Measurements from ENCODE around the gene AS3MT.

Gene AS3MT

DNA sequence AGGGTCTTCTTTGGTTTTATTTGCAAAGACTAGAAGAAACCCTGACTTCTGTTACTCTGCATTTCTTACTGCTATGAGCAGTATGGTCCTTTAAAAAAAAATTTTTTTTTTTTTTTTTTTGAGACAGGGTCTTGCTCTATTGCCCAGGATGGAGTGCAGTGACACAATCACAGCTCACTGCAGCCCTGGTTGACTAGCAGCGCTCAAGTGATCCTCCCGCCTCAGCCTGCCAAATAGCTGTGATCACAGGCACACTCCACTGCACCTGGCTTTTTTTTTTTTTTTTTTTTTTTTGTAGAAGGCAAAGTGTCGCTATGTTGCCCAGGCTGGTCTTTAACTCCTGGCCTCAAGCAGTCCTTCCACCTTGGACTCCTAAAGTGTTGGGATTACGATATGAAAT, 66.2 kb downstream of the AS3MT start:
- no peak for DNase-seq
- no peak overlapping the region for H2BK5ac ChIP-seq (ENCODE audit: low read depth, low read length, poor library complexity)
- no peaks in the 10 kb centered on the region for H3K36me3 ChIP-seq (ENCODE audit: control insufficient read depth in 1 of 2, insufficient read depth in 2 of 2, low read length in 2 of 2)
- no peak overlapping the region for H2AFZ ChIP-seq (ENCODE audit: insufficient read depth, low read length, poor library complexity)
- WGBS (ENCODE audit: extremely low coverage, insufficient coverage, insufficient read length), result no CpG with 5 or more reads among the region's 4 CpGs
- no peak overlapping the region for H2BK120ac ChIP-seq (ENCODE audit: insufficient read depth, low read length, poor library complexity)
- H4K91ac ChIP-seq (ENCODE audit: low read depth, low read length), result no peak overlapping the region
- H3K27me3 ChIP-seq (ENCODE audit: insufficient read depth, low read length), result no peaks in the 10 kb centered on the region
- H3K4me3 ChIP-seq (ENCODE audit: low read depth, low read length), result no peak overlapping the region
- no peaks in the 10 kb centered on the region for H3K4me1 ChIP-seq (ENCODE audit: control insufficient read depth in 1 of 2, insufficient read depth in 2 of 2, low read length in 2 of 2)
- no peak overlapping the region for H3K27ac ChIP-seq (ENCODE audit: low read depth, low read length)
- H3K9me3 ChIP-seq (ENCODE audit: insufficient read depth, low read depth, low read length), result no peaks in the 10 kb centered on the region
- no peak overlapping the region for H2AK5ac ChIP-seq (ENCODE audit: low read length)
- no peak overlapping the region for H3K4ac ChIP-seq (ENCODE audit: low read depth, low read length)
- no peak overlapping the region for H4K8ac ChIP-seq (ENCODE audit: low read depth, low read length)
- no peak overlapping the region for H3K23ac ChIP-seq (ENCODE audit: low read length)
- no peaks in the 10 kb centered on the region for H3K79me2 ChIP-seq (ENCODE audit: control insufficient read depth, insufficient read depth, low read length, poor library complexity)
- H2BK12ac ChIP-seq (ENCODE audit: low read length), result no peak overlapping the region
- H4K12ac ChIP-seq (ENCODE audit: low read depth, low read length), result no peak overlapping the region
- H3K4me2 ChIP-seq (ENCODE audit: low read length), result no peak overlapping the region
- H3K18ac ChIP-seq (ENCODE audit: low read length), result no peak overlapping the region
- no peak overlapping the region for H3K9ac ChIP-seq (ENCODE audit: low read length)
- no peak overlapping the region for H3K14ac ChIP-seq (ENCODE audit: low read length)
- no peaks in the 10 kb centered on the region for H3K79me1 ChIP-seq (ENCODE audit: low read length)

DNA sequence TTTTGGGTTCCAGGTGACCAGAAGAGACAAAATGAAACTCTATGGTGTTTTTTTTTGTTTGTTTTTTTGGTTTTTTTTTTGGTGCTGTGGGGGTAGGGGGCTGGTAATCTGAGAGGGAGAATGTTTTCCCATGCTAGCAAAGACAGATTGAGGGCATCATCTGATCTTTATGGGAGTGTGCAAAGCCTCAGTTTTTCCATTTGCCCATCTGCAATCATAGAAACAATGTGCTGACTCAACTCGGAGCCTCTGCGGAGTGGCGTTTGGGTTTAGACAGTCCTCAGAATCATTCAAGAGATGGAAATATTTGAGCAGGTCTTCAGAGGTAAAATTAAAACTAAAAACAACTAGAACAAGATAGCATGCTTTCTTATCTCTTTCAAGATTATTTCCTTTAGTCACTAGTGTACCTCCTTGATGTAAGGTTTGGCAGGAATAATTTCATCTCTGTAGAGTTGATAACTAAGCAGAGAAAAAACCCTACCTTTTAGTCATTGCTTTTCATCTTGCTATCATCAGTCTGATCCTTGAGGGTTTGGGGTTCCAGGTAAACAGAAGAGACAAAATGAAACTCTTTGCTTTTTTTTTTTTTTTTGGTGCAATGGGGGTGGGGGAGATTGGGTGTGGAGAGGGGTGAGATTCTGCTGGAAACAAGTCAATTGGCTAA, 66.8 kb downstream of the AS3MT start:
- WGBS (ENCODE audit: extremely low coverage, insufficient coverage, insufficient read length), result no CpG with 5 or more reads among the region's 3 CpGs
- Histone ChIP-seq H2BK120ac (ENCODE audit: insufficient read depth, low read length, poor library complexity) (no peak overlapping the region), H4K8ac (ENCODE audit: low read depth, low read length) (no peak overlapping the region), H3K79me2 (ENCODE audit: control insufficient read depth, insufficient read depth, low read length, poor library complexity) (no peaks in the 10 kb centered on the region), H3K36me3 (ENCODE audit: control insufficient read depth in 1 of 2, insufficient read depth in 2 of 2, low read length in 2 of 2) (no peaks in the 10 kb centered on the region), H2BK5ac (ENCODE audit: low read depth, low read length, poor library complexity) (no peak overlapping the region), H3K23ac (ENCODE audit: low read length) (no peak overlapping the region), H3K4me1 (ENCODE audit: control insufficient read depth in 1 of 2, insufficient read depth in 2 of 2, low read length in 2 of 2) (no peaks in the 10 kb centered on the region), H4K91ac (ENCODE audit: low read depth, low read length) (no peak overlapping the region), H3K27ac (ENCODE audit: low read depth, low read length) (no peak overlapping the region), H3K18ac (ENCODE audit: low read length) (no peak overlapping the region), H2AK5ac (ENCODE audit: low read length) (no peak overlapping the region), H3K4me2 (ENCODE audit: low read length) (no peak overlapping the region), H3K4ac (ENCODE audit: low read depth, low read length) (no peak overlapping the region), H3K14ac (ENCODE audit: low read length) (no peak overlapping the region), H3K4me3 (ENCODE audit: low read depth, low read length) (no peak overlapping the region), H2AFZ (ENCODE audit: insufficient read depth, low read length, poor library complexity) (no peak overlapping the region), H3K9ac (ENCODE audit: low read length) (no peak overlapping the region), H3K27me3 (ENCODE audit: insufficient read depth, low read length) (no peaks in the 10 kb centered on the region), H4K12ac (ENCODE audit: low read depth, low read length) (no peak overlapping the region), H3K9me3 (ENCODE audit: insufficient read depth, low read depth, low read length) (no peaks in the 10 kb centered on the region), H2BK12ac (ENCODE audit: low read length) (no peak overlapping the region), H3K79me1 (ENCODE audit: low read length) (no peaks in the 10 kb centered on the region)
- no peak for DNase-seq

DNA sequence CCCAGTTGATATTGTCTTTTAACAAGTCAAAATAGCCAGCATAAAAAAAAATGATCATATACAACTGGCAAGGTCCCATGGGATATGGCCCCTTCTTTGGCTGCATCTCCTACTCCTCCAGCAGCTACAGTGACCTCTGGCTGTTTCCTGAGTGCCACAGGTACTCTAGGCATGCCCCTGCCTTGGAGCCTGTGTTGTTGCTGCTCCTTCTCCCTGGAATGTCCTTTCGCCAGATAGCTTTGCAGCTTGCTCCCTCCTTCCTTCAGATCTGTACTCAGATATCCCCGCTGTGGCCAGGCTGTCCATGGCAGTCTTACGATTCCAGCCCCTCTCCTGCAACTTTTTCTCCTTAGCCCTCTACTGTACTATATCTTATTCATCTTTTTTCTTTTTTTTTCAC, 72.1 kb downstream of the AS3MT start:
- no peaks in the 10 kb centered on the region for H3K79me2 ChIP-seq (ENCODE audit: control insufficient read depth, insufficient read depth, low read length, poor library complexity)
- H3K4me1 ChIP-seq (ENCODE audit: control insufficient read depth in 1 of 2, insufficient read depth in 2 of 2, low read length in 2 of 2), result peaks cover 3 to 9% of the 10 kb centered on the region in 2 experiments
- no peaks in the 10 kb centered on the region for H3K9me3 ChIP-seq (ENCODE audit: insufficient read depth, low read depth, low read length)
- no peak overlapping the region for H4K8ac ChIP-seq (ENCODE audit: low read depth, low read length)
- H3K18ac ChIP-seq (ENCODE audit: low read length), result no peak overlapping the region
- DNase-seq, result peak in 1 of 2 donors; percentile 27
- no peak overlapping the region for H3K4me2 ChIP-seq (ENCODE audit: low read length)
- no peaks in the 10 kb centered on the region for H3K79me1 ChIP-seq (ENCODE audit: low read length)
- no peak overlapping the region for H3K14ac ChIP-seq (ENCODE audit: low read length)
- no peaks in the 10 kb centered on the region for H3K27me3 ChIP-seq (ENCODE audit: insufficient read depth, low read length)
- no peak overlapping the region for H2AFZ ChIP-seq (ENCODE audit: insufficient read depth, low read length, poor library complexity)
- no CpG with 5 or more reads among the region's 3 CpGs for WGBS (ENCODE audit: extremely low coverage, insufficient coverage, insufficient read length)
- H2AK5ac ChIP-seq (ENCODE audit: low read length), result no peak overlapping the region
- H3K9ac ChIP-seq (ENCODE audit: low read length), result no peak overlapping the region
- no peak overlapping the region for H2BK12ac ChIP-seq (ENCODE audit: low read length)
- H3K36me3 ChIP-seq (ENCODE audit: control insufficient read depth in 1 of 2, insufficient read depth in 2 of 2, low read length in 2 of 2), result no peaks in the 10 kb centered on the region
- H3K23ac ChIP-seq (ENCODE audit: low read length), result no peak overlapping the region
- no peak overlapping the region for H2BK5ac ChIP-seq (ENCODE audit: low read depth, low read length, poor library complexity)
- H3K4me3 ChIP-seq (ENCODE audit: low read depth, low read length), result no peak overlapping the region
- H3K4ac ChIP-seq (ENCODE audit: low read depth, low read length), result no peak overlapping the region
- no peak overlapping the region for H3K27ac ChIP-seq (ENCODE audit: low read depth, low read length)
- H2BK120ac ChIP-seq (ENCODE audit: insufficient read depth, low read length, poor library complexity), result no peak overlapping the region
- no peak overlapping the region for H4K12ac ChIP-seq (ENCODE audit: low read depth, low read length)
- no peak overlapping the region for H4K91ac ChIP-seq (ENCODE audit: low read depth, low read length)

DNA sequence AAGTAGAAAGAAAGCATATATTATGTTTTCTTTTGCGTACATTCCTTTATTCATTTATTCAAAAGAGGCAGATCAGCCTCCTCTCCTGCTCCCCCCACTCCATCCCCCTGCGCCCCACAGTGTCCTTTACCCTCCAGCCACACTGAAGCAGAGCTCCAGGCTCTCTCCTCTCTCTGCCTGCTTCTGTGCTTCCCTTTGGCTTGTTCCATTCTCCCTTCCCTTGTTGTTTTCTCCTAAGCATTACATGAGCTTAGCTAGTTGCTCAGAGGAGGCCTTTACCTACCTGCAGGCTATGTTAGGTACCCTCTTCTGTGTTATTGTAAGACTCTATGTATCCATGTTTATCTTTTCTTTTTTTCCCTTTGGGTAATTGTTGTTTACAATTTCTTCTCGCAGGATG, 76.2 kb downstream of the AS3MT start:
- Histone ChIP-seq H2AFZ (ENCODE audit: insufficient read depth, low read length, poor library complexity) (no peak overlapping the region), H3K9me3 (ENCODE audit: insufficient read depth, low read depth, low read length) (no peaks in the 10 kb centered on the region), H3K23ac (ENCODE audit: low read length) (no peak overlapping the region), H3K79me1 (ENCODE audit: low read length) (no peaks in the 10 kb centered on the region), H3K4ac (ENCODE audit: low read depth, low read length) (no peak overlapping the region), H2AK5ac (ENCODE audit: low read length) (no peak overlapping the region), H4K12ac (ENCODE audit: low read depth, low read length) (no peak overlapping the region), H4K91ac (ENCODE audit: low read depth, low read length) (no peak overlapping the region), H3K9ac (ENCODE audit: low read length) (no peak overlapping the region), H3K27ac (ENCODE audit: low read depth, low read length) (peak overlapping the region; percentile 4), H3K14ac (ENCODE audit: low read length) (no peak overlapping the region), H3K27me3 (ENCODE audit: insufficient read depth, low read length) (no peaks in the 10 kb centered on the region), H3K4me1 (ENCODE audit: control insufficient read depth in 1 of 2, insufficient read depth in 2 of 2, low read length in 2 of 2) (peaks cover 3 to 9% of the 10 kb centered on the region in 2 experiments), H4K8ac (ENCODE audit: low read depth, low read length) (no peak overlapping the region), H3K4me2 (ENCODE audit: low read length) (no peak overlapping the region), H3K79me2 (ENCODE audit: control insufficient read depth, insufficient read depth, low read length, poor library complexity) (no peaks in the 10 kb centered on the region), H3K36me3 (ENCODE audit: control insufficient read depth in 1 of 2, insufficient read depth in 2 of 2, low read length in 2 of 2) (no peaks in the 10 kb centered on the region), H2BK12ac (ENCODE audit: low read length) (no peak overlapping the region), H2BK5ac (ENCODE audit: low read depth, low read length, poor library complexity) (no peak overlapping the region), H2BK120ac (ENCODE audit: insufficient read depth, low read length, poor library complexity) (no peak overlapping the region), H3K18ac (ENCODE audit: low read length) (no peak overlapping the region), H3K4me3 (ENCODE audit: low read depth, low read length) (no peak overlapping the region)
- no peak for DNase-seq
- no CpG with 5 or more reads among the region's 3 CpGs for WGBS (ENCODE audit: extremely low coverage, insufficient coverage, insufficient read length)

Data from trophoblast cell (in vitro differentiated cells and primary cell).